NCI-H1417 (cell line): ENCODE results near the gene CHCHD6.

Experiments used
- DNase-seq, 3 experiments: peaks; one replicate each; lab custom pipeline; 2025; lab: John Stamatoyannopoulos, UW

The CHCHD6 gene

GRCh38 chr3:126939733-126940132 lies 235.7 kb downstream of the CHCHD6 start:
- no peak for DNase-seq

DNA sequence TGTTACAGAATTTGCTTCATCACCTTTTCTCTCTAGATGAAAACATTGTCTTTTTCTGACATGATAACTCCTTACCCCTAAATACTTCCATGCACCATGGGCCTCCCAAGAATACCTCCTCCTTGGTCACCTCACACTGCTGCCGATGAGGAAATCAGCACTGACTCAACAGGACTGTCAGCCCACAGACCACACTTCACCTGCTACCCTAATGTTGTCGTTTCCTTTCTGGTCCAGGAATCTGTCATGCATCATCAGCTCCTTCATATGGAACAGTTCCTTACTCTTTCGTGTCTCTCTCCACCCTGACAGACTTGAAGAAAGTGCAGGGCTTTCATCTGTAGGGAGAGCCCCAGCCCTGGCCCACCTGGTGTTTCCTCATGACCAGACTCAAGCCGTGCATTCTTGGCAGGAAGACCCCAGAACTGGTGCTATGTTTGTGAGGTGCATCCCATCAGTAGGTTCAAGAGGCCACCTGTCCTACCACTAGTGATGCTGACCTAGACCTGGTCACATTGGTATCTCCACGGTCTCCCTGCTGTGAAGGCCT lies 237.8 kb downstream of the CHCHD6 start:
- DNase-seq = no peak

DNA sequence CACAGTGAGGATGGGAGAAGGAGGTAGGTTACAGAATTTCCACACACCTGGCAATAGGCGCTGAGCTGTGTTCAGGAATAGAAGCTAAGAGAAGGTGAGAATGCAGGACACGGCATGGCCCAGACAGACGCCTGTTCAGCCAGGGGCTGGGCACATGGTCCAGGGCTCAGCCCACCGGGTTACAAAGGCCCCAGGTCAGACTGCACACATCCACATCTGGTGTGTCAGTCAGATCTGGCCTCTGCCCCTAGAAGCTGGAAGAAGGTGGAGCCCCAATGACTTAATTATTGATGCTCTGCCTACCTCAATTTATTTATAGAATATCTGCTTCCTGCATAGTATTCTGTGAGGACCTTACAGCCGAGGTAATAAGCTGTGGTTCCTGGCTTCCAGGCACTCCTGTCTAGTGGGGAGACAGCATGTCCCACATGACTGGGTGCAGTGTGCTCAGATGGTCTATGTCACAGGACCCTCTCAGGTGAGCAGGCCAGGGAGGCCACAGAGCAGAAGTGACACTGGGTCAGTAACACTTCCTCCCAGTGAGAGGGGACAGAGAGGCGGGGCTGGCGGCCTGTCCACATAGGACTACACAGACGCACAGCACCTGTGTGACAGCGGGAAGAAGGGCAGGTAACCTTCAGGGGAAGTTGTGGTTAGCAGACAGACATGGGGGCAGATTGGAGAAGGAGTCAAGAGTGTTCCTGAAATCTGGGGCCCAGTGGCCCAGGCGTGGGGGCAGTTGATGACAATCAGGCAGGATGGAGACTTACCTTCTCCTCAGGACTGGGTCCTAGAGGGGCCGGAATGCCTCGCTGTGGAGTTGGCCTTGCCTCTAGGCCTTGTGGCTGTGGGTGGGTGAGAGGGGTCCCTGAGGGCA lies 240.3 kb downstream of the CHCHD6 start:
- no peak for DNase-seq

- no peak for DNase-seq
Measured at GRCh38 chr3:126945171-126945721, 241.2 kb downstream of the CHCHD6 start.

GRCh38 chr3:126945891-126946290 lies 241.9 kb downstream of the CHCHD6 start:
- DNase-seq = no peak

DNA sequence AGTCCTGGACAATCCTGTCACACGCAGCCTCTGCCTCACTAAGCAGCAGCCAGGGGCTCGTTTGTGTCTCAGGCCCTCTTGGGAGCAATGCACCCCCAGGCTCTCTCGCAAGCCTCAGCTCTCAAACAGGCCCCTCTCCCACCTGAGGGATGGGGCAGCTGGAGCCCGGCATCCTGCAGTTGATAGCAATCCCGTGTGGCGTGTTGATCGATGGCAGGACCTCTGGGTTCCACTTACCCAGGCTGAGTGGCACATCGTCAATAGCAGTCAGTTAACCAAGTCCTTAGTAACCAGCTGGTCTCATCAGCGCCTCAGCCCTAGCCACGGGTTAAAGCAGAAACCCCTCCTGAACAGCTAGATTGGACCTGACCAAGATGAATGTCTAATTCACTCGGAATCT lies 242.4 kb downstream of the CHCHD6 start:
- DNase-seq = no peak

- no peak for DNase-seq
Measured at GRCh38 chr3:126947429-126947828, 243.4 kb downstream of the CHCHD6 start.

- no peak for DNase-seq
Measured at GRCh38 chr3:126948980-126949535, 245.0 kb downstream of the CHCHD6 start.

DNA sequence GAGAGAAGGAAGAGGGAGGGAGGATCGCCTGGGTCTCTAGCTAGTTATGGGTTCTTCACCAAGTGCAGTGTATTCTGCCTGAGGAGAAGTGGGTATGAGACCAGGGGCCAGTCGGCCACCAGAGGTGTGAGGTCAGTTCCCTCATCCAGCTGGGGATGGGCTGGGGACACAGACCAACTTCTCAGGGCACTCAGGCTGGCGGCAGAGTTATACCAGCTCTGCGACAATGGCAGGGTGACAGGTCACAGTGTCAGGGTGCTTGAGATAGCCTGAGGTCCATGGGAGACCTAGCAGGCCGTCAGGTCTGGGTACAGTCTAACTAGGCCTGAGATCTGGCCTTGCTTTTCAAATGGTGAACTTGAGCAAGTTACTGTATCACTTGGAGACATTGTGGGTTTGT lies 247.5 kb downstream of the CHCHD6 start:
- no peak for DNase-seq

DNA sequence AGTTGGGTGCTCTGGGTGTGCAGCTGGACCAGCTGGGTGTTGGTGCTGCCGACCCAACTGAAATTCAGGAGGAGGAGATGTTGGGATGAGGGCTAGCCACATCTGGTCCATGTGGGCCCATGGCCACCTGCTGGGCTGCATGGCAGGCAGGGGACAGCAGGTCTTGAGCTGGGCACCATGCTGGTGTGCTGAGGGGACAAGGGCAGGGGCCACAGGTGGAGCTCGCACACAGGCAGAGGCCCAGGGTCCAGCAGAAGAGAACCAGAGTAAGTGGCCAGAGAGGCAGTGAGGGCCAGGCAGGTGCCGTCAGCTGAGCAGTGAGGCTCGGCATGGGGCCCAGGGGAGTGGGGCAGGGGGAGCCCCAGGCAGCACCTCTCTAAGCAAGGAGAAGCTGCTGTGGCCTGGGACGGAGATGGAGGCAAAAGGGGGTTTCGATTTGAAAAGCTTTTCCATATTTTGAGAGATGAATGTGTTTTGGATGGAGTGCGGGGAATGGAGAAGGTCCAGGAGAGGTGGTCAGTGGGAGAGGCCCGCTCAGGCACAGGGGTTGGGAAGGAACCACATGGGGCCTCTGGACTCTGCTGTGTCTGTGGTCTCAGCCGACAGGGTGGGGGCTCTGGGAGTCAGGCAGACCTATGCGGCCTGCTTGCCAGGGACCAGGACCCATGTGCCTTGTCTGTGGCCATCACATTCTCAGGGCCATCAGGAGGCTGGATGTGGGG lies 248.4 kb downstream of the CHCHD6 start:
- no peak for DNase-seq

DNA sequence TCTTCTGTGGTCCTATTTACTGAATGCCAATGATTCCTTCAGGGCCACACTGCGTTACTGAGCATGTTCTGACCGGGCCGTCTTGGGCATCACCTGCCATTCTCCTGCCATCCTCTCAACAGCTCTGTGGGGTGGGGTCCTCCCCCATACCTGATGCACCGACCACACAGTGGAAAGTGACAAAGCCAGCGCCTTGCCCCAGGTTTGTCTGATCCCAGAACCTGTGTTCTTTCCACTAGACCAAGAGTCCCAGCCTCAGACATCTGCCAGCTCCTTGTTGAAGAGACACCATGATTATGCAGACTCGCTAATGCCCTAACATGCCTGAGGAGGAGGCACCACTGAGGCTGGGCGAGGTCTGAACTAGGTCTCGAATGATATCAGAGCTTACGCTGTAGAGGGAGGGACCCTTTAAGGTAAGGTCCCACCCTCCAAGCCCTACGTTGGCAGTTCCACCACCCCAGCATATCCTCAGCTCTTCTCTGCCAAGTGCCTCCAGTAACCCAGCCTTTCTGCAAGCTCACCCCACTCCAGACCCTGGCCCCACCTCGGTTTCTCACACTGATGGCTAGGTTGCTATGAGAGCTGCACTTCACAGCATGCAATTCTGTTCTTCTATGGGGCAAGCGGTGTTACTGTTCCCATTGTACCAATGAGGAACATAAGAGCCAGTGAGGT lies 249.1 kb downstream of the CHCHD6 start:
- DNase-seq = no peak

DNA sequence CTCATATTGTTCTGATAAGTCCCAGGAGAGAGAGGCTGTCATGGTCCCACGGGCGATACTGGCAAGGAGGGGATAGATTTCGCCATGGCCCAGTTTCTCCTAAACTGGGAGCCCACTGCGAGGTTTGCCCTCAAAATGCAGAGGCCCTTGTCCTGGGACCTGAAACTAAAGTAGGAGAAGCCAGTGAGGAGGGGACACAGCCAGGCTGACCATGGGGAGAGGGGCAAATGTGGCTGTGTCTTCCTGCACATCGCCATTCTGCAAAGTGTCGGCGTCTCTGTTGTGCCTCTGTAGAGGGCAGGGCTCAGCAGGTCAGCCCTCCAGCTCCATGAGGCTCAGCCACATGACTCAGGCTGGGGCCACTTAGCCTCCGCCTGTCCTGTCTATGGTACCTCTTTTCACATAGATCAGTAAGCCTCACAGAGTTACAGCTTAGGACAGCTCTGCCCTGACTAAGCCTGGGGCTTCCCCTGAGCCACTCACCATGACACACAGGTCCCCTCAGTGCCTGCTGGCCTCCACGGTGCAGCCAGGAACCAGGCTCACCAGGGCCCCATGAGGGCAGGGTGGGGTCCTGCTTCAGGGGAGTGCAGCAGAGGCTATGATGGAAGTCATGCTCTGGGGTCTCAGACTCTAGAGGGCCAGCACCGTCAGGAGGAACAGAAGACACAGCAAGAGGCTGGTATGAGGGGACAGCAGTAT lies 250.3 kb downstream of the CHCHD6 start:
- DNase-seq = no peak

GRCh38 chr3:126955004-126955790 lies 251.2 kb downstream of the CHCHD6 start:
- no peak for DNase-seq

DNA sequence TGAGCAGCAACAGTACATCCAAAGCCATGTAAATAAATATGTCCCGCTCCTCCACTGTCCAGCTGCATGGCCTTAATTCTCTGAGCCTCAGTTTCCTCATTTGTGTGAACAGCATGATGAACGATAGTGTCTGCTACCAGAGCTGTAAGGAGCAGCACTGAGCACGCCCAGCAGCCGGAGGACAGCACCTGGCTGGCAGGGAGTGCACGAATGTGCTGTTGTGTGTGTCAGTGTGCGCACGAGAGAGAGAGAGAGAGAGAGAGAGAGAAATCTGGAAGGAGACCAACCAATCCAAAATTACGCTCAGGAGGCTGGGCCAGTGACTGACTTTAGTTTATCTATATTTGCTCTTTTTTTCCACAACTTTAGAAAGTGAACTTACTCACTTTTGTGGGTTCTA lies 252.3 kb downstream of the CHCHD6 start:
- DNase-seq = no peak

GRCh38 chr3:126956866-126957650 lies 253.0 kb downstream of the CHCHD6 start:
- no peak for DNase-seq

GRCh38 chr3:126957776-126958637 lies 254.0 kb downstream of the CHCHD6 start:
- DNase-seq = no peak

DNA sequence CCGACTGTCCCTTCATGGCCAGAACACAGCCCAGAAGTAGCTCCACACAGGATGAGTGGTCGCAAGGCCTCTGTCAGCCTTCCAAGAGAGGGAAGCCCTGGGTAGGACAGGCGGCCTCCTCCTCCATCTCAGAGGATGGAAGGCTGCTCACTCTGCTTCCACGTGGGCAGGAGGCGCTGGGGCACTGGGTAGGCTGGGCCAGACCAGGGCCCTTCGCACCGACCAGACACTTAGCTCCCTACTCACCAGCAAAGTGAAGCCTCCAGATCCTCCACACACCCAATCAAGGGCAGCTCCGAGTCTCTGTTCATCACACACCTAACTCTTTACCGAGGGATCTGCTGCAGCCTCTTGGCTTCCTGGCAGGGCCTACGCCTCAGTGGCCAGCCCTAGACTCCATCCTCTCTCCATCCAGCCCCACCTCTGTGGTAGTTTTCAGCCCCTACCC lies 254.6 kb downstream of the CHCHD6 start:
- no peak for DNase-seq

GRCh38 chr3:126959136-126959920 lies 255.3 kb downstream of the CHCHD6 start:
- DNase-seq = no peak
